Measurements from ENCODE around the gene NELFA. TPM values are rescaled to one million over a fixed set of nuclear protein-coding genes. Genes with fewer than 3 reads are reported as not detected.

Gene NELFA
- total and polyA plus RNA-seq, 4 donors: 7.1 to 11.8 (median 9.3) TPM

GRCh38 chr4:1979477-1980196, 29.1 kb downstream of the NELFA start:
- Histone ChIP-seq H3K4me1 (ENCODE audit: control insufficient read depth in 4 of 4, insufficient read depth in 4 of 4, low read length in 3 of 4) (no peaks in the 10 kb centered on the region), H3K27me3 (ENCODE audit: control insufficient read depth in 4 of 4, insufficient read depth in 4 of 4, low read length in 3 of 4) (no peaks in the 10 kb centered on the region), H3K36me3 (ENCODE audit: control insufficient read depth in 4 of 4, insufficient read depth in 3 of 4, low read depth in 1 of 4, low read length in 3 of 4) (peaks cover 24 to 85% (median 34%) of the 10 kb centered on the region in 4 donors), H3K4me3 (ENCODE audit: low read depth in 1 of 3, low read length in 3 of 3) (no peak overlapping the region), H3K9me3 (ENCODE audit: control insufficient read depth in 4 of 4, low read length in 3 of 4) (no peaks in the 10 kb centered on the region), H3K27ac (ENCODE audit: low read depth in 1 of 2, low read length in 2 of 2) (no peak overlapping the region), H3K9ac (ENCODE audit: low read depth in 1 of 2, low read length in 2 of 2) (no peak overlapping the region)
- peak; percentile 19 for DNase-seq (ENCODE audit: low spot score)
- 94% methylated on average over 22 of the region's 22 CpGs for WGBS
- TF ChIP-seq RXRA (IDR thresholded peaks at IDR 0.05): no peak
- no peak for TF ChIP-seq TAF1 (conservative IDR thresholded peaks at IDR 0.05)
- TF ChIP-seq RAD21 (IDR thresholded peaks at IDR 0.05): no peak

- H3K27ac ChIP-seq (ENCODE audit: low read depth in 1 of 2, low read length in 2 of 2): no peak overlapping the region
- peaks cover 24 to 79% (median 33%) of the 10 kb centered on the region in 4 donors for H3K36me3 ChIP-seq (ENCODE audit: control insufficient read depth in 4 of 4, insufficient read depth in 3 of 4, low read depth in 1 of 4, low read length in 3 of 4)
- TF ChIP-seq FOXA2 (IDR thresholded peaks at IDR 0.05): no peak
- no peak for TF ChIP-seq JUND (IDR thresholded peaks at IDR 0.05)
- no peak for TF ChIP-seq EGR1 (IDR thresholded peaks at IDR 0.05; ENCODE audit: low read depth in 2 of 2)
- no peak for TF ChIP-seq CTCF (IDR thresholded peaks at IDR 0.05; ENCODE audit: low read depth, low read length, missing input control)
- TF ChIP-seq TAF1 (conservative IDR thresholded peaks at IDR 0.05): no peak
- TF ChIP-seq MAX (IDR thresholded peaks at IDR 0.05): no peak
- no peak for TF ChIP-seq HNF4G (IDR thresholded peaks at IDR 0.05)
- TF ChIP-seq GABPA (IDR thresholded peaks at IDR 0.05 in 1 of 2, conservative IDR thresholded peaks at IDR 0.05 in 1 of 2): no peak
- TF ChIP-seq REST (IDR thresholded peaks at IDR 0.05): no peak
- TF ChIP-seq SP1 (IDR thresholded peaks at IDR 0.05): no peak
- no peak for TF ChIP-seq NR2F2 (IDR thresholded peaks at IDR 0.05)
- TF ChIP-seq FOXA1 (IDR thresholded peaks at IDR 0.05): no peak
- no peak for TF ChIP-seq ATF3 (IDR thresholded peaks at IDR 0.05)
- no peak for TF ChIP-seq RXRA (IDR thresholded peaks at IDR 0.05)
- no peak for TF ChIP-seq HNF4A (conservative IDR thresholded peaks at IDR 0.05)
- TF ChIP-seq YY1 (IDR thresholded peaks at IDR 0.05): no peak
- TF ChIP-seq ZBTB33 (IDR thresholded peaks at IDR 0.05): no peak
- TF ChIP-seq RAD21 (IDR thresholded peaks at IDR 0.05): no peak
- H3K9me3 ChIP-seq (ENCODE audit: control insufficient read depth in 4 of 4, low read length in 3 of 4): no peaks in the 10 kb centered on the region
- 96% methylated on average over 45 of the region's 45 CpGs for WGBS
- H3K4me3 ChIP-seq (ENCODE audit: low read depth in 1 of 3, low read length in 3 of 3): no peak overlapping the region
- no peak overlapping the region for H3K9ac ChIP-seq (ENCODE audit: low read depth in 1 of 2, low read length in 2 of 2)
- H3K27me3 ChIP-seq (ENCODE audit: control insufficient read depth in 4 of 4, insufficient read depth in 4 of 4, low read length in 3 of 4): no peaks in the 10 kb centered on the region
- peak; percentile 30 for DNase-seq (ENCODE audit: low spot score)
- no peaks in the 10 kb centered on the region for H3K4me1 ChIP-seq (ENCODE audit: control insufficient read depth in 4 of 4, insufficient read depth in 4 of 4, low read length in 3 of 4)
These were observed 29.9 kb downstream of the NELFA start for GRCh38 chr4:1978741-1979476.
